PC-3 (cell line): Measurements from ENCODE around the gene IQGAP3.

Experiments used
- CTCF ChIP-seq: fragments of 300-600 bp; sonication (generic); conservative IDR thresholded peaks from 2 replicates; pipeline ENCODE4 v1.5.1; 2017; ENCODE audit warnings: antibody characterized with exemption, low read depth, mild to moderate bottlenecking, low read length
- EZH2 ChIP-seq: fragments of 300-600 bp; sonication (generic); IDR thresholded peaks from one replicate; pipeline ENCODE4 v1.6.1; 2017; ENCODE audit warnings: antibody characterized with exemption, mild to moderate bottlenecking, low read length; ENCODE audit not compliant: unreplicated experiment

GRCh38 chr1:156516821-156517220 lies 55.5 kb downstream of the IQGAP3 start:
- TF ChIP-seq CTCF (no peak), EZH2 (no peak)
